ENCODE measurements around the gene HDAC4.

The HDAC4 gene

DNA sequence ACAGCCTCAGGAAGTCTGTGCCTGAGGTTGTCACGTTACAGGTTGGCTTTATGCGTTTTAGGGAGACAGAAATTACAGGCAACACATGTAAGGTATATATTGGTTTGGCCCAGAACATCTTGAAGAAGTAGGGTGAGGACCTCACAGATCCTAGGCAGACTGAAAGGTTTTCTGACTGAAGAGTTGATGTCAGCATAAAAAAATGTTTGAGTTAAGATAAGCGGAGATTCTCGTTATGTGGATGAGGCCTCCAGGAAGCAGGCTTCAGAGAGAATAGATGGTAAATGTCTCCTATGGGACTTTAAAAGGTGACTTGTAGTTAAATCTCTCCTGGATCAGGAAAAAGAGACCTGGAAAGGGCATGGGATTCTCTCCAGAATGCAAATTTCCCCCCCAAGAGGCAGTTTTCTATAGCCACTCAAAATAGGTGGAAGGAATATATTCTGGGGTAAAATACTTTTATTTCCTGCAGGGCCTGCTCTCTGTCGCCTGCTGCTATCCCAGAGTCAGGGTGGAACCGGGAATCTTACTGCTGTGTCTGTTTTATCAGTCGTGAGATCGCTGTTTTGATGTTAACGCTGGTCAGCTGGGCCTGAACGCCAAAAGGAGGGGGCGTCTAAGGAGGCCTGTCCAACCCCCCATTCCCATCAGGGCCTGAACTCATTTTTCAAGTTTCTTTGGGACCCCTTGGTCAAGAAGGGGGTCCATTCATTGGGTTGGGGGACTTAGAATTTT is 171.1 kb downstream of the HDAC4 start:
- H3K4me1 ChIP-seq (ENCODE audit: low read length) = peaks cover 9% of the 10 kb centered on the region
- peaks cover 77% of the 10 kb centered on the region for H3K79me2 ChIP-seq (ENCODE audit: low read length)
- H3K36me3 ChIP-seq (replicated peaks; ENCODE audit: insufficient read depth, low read length) = no peaks in the 10 kb centered on the region
- TF ChIP-seq EZH2 (optimal IDR thresholded peaks at IDR 0.05; ENCODE audit: low read depth, low read length) (no peak), EZH2phosphoT487 (IDR thresholded peaks at IDR 0.05; ENCODE audit: low read length) (no peak), CTCF (IDR thresholded peaks at IDR 0.05; ENCODE audit: low read length) (no peak)
- H3K4me2 ChIP-seq (ENCODE audit: low read depth, low read length) = no peak overlapping the region
- no peak for DNase-seq
- peaks cover 9% of the 10 kb centered on the region for H3F3A ChIP-seq (ENCODE audit: insufficient read depth, low read length)
- no peak overlapping the region for H3K9ac ChIP-seq (ENCODE audit: low read length)
- no peak overlapping the region for H3K27ac ChIP-seq (ENCODE audit: low read length)
- no peak overlapping the region for H3K4me3 ChIP-seq (ENCODE audit: low read length)
- no peaks in the 10 kb centered on the region for H3K9me3 ChIP-seq (replicated peaks; ENCODE audit: insufficient read depth, low read length)
- H3K9me2 ChIP-seq (replicated peaks; ENCODE audit: insufficient read depth, low read length) = no peaks in the 10 kb centered on the region
- H3K27me3 ChIP-seq (replicated peaks; ENCODE audit: insufficient read depth, low read length) = no peaks in the 10 kb centered on the region
- no peaks in the 10 kb centered on the region for H4K20me1 ChIP-seq (ENCODE audit: insufficient read depth, low read length)
- no peak overlapping the region for H2AFZ ChIP-seq (ENCODE audit: low read length)

- Histone ChIP-seq H3K27me3 (replicated peaks; ENCODE audit: insufficient read depth, low read length) (no peaks in the 10 kb centered on the region), H3K79me2 (ENCODE audit: low read length) (peaks cover 82% of the 10 kb centered on the region), H3K27ac (ENCODE audit: low read length) (no peak overlapping the region), H3K9ac (ENCODE audit: low read length) (no peak overlapping the region), H3K4me2 (ENCODE audit: low read depth, low read length) (no peak overlapping the region), H3K9me2 (replicated peaks; ENCODE audit: insufficient read depth, low read length) (no peaks in the 10 kb centered on the region), H3K4me3 (ENCODE audit: low read length) (no peak overlapping the region), H3K36me3 (replicated peaks; ENCODE audit: insufficient read depth, low read length) (no peaks in the 10 kb centered on the region), H4K20me1 (ENCODE audit: insufficient read depth, low read length) (no peaks in the 10 kb centered on the region), H3K4me1 (ENCODE audit: low read length) (peaks cover 6% of the 10 kb centered on the region), H3F3A (ENCODE audit: insufficient read depth, low read length) (no peaks in the 10 kb centered on the region), H3K9me3 (replicated peaks; ENCODE audit: insufficient read depth, low read length) (no peaks in the 10 kb centered on the region), H2AFZ (ENCODE audit: low read length) (no peak overlapping the region)
- DNase-seq = no peak
- no peak for TF ChIP-seq CTCF (IDR thresholded peaks at IDR 0.05; ENCODE audit: low read length)
- no peak for TF ChIP-seq EZH2phosphoT487 (IDR thresholded peaks at IDR 0.05; ENCODE audit: low read length)
- TF ChIP-seq EZH2 (optimal IDR thresholded peaks at IDR 0.05; ENCODE audit: low read depth, low read length) = no peak
Measured at GRCh38 chr2:239227661-239228371, 173.0 kb downstream of the HDAC4 start.

- TF ChIP-seq EZH2phosphoT487 (IDR thresholded peaks at IDR 0.05; ENCODE audit: low read length) (no peak), EZH2 (optimal IDR thresholded peaks at IDR 0.05; ENCODE audit: low read depth, low read length) (no peak), CTCF (IDR thresholded peaks at IDR 0.05; ENCODE audit: low read length) (no peak)
- no peak overlapping the region for H3K4me3 ChIP-seq (ENCODE audit: low read length)
- no peaks in the 10 kb centered on the region for H3K9me3 ChIP-seq (replicated peaks; ENCODE audit: insufficient read depth, low read length)
- no peaks in the 10 kb centered on the region for H3K36me3 ChIP-seq (replicated peaks; ENCODE audit: insufficient read depth, low read length)
- no peak overlapping the region for H3K9ac ChIP-seq (ENCODE audit: low read length)
- no peak overlapping the region for H3K4me2 ChIP-seq (ENCODE audit: low read depth, low read length)
- no peaks in the 10 kb centered on the region for H3K27me3 ChIP-seq (replicated peaks; ENCODE audit: insufficient read depth, low read length)
- H3K4me1 ChIP-seq (ENCODE audit: low read length) = peaks cover 13% of the 10 kb centered on the region
- H4K20me1 ChIP-seq (ENCODE audit: insufficient read depth, low read length) = no peaks in the 10 kb centered on the region
- H3F3A ChIP-seq (ENCODE audit: insufficient read depth, low read length) = no peaks in the 10 kb centered on the region
- DNase-seq = no peak
- H3K9me2 ChIP-seq (replicated peaks; ENCODE audit: insufficient read depth, low read length) = no peaks in the 10 kb centered on the region
- H2AFZ ChIP-seq (ENCODE audit: low read length) = no peak overlapping the region
- no peak overlapping the region for H3K27ac ChIP-seq (ENCODE audit: low read length)
- peaks cover 84% of the 10 kb centered on the region for H3K79me2 ChIP-seq (ENCODE audit: low read length)
Measured at GRCh38 chr2:239226677-239227581, 173.9 kb downstream of the HDAC4 start.
